Type B pancreatic cell (in vitro differentiated cells): ENCODE data around the gene MAP3K10. TPM values are rescaled to one million over a fixed set of nuclear protein-coding genes. Genes with fewer than 3 reads are reported as not detected.
A peak's percentile ranks its signal among the peaks of the same experiment; 100 is the strongest.

Experiments used
- DNase-seq: peaks from one replicate; pipeline ENCODE4 v3.0.0; 2021; ENCODE audit warnings: mixed read lengths; ENCODE audit not compliant: unreplicated experiment; ENCODE audit errors: extremely low spot score
- H3K27ac Mint-ChIP-seq: 2 replicates; pipeline ENCODE4 v1.8.0; 2021; ENCODE audit warnings: mild to moderate bottlenecking, mixed read lengths
- H3K27me3 Mint-ChIP-seq: 2 replicates; pipeline ENCODE4 v1.8.0; 2021; ENCODE audit warnings: mixed read lengths
- H3K36me3 Mint-ChIP-seq: 2 replicates; pipeline ENCODE4 v1.8.0; 2021; ENCODE audit warnings: mixed read lengths
- H3K4me1 Mint-ChIP-seq: one replicate; pipeline ENCODE4 v1.8.0; 2021; ENCODE audit warnings: mixed read lengths; ENCODE audit not compliant: unreplicated experiment
- H3K4me3 Mint-ChIP-seq: 2 replicates; pipeline ENCODE4 v1.8.0; 2021; ENCODE audit warnings: mild to moderate bottlenecking, mixed read lengths
- H3K9me3 Mint-ChIP-seq: 2 replicates; pipeline ENCODE4 v1.8.0; 2021; ENCODE audit warnings: mixed read lengths
- CTCF ChIP-seq: fragments of 200-600 bp; sonication (generic); conservative IDR thresholded peaks from 2 replicates; pipeline ENCODE4 v1.5.0; 2021; ENCODE audit warnings: antibody characterized with exemption, mild to moderate bottlenecking
- total RNA-seq: library from RNA; stranded (reverse); gene quantifications from 2 replicates; pipeline ENCODE4 v1.2.1, GENCODE V29; 2021; ENCODE audit warnings: low replicate concordance

MAP3K10 gene
- total RNA-seq, 1 donor from 2014 or later, result 23.4 TPM

GRCh38 chr19:40234429-40235237, 43.4 kb downstream of the MAP3K10 start:
- Mint-ChIP-seq H3K4me1 (peaks cover 16% of the 10 kb centered on the region), H3K27ac (no peak overlapping the region), H3K27me3 (no peaks in the 10 kb centered on the region), H3K9me3 (no peaks in the 10 kb centered on the region), H3K4me3 (no peak overlapping the region), H3K36me3 (peaks cover 7% of the 10 kb centered on the region)
- TF ChIP-seq CTCF, result no peak
- no peak for DNase-seq

- Mint-ChIP-seq H3K27ac (no peak overlapping the region), H3K4me1 (peaks cover 16% of the 10 kb centered on the region), H3K27me3 (no peaks in the 10 kb centered on the region), H3K9me3 (no peaks in the 10 kb centered on the region), H3K4me3 (no peak overlapping the region), H3K36me3 (peaks cover 7% of the 10 kb centered on the region)
- TF ChIP-seq CTCF, result peak; percentile 38
- no peak for DNase-seq
Observed at GRCh38 chr19:40235238-40236025, 44.2 kb downstream of the MAP3K10 start.

GRCh38 chr19:40236026-40236355, 44.8 kb downstream of the MAP3K10 start:
- Mint-ChIP-seq H3K27me3 (no peaks in the 10 kb centered on the region), H3K4me1 (peaks cover 13% of the 10 kb centered on the region), H3K36me3 (peaks cover 7% of the 10 kb centered on the region), H3K4me3 (no peak overlapping the region), H3K9me3 (no peaks in the 10 kb centered on the region), H3K27ac (no peak overlapping the region)
- DNase-seq, result no peak
- TF ChIP-seq CTCF, result no peak

- H3K4me3 Mint-ChIP-seq, result no peak overlapping the region
- no peaks in the 10 kb centered on the region for H3K27me3 Mint-ChIP-seq
- no peak for TF ChIP-seq CTCF
- peaks cover 10% of the 10 kb centered on the region for H3K4me1 Mint-ChIP-seq
- no peak overlapping the region for H3K27ac Mint-ChIP-seq
- H3K9me3 Mint-ChIP-seq, result no peaks in the 10 kb centered on the region
- no peak for DNase-seq
- peaks cover 7% of the 10 kb centered on the region for H3K36me3 Mint-ChIP-seq
Observed at GRCh38 chr19:40236366-40236765, 45.1 kb downstream of the MAP3K10 start.

GRCh38 chr19:40237791-40238190, 46.6 kb downstream of the MAP3K10 start:
- no peak for TF ChIP-seq CTCF
- Mint-ChIP-seq H3K36me3 (peaks cover 7% of the 10 kb centered on the region), H3K27me3 (no peaks in the 10 kb centered on the region), H3K4me3 (no peak overlapping the region), H3K9me3 (no peaks in the 10 kb centered on the region), H3K27ac (no peak overlapping the region), H3K4me1 (no peaks in the 10 kb centered on the region)
- no peak for DNase-seq
